Fibroblast of the conjunctiva (primary cell): ENCODE results near the gene ZBTB7C.

Experiments
- DNase-seq: peaks from one replicate; pipeline ENCODE4 v3.0.0-alpha.2; 2010; ENCODE audit warnings: low read depth

The ZBTB7C gene

GRCh38 chr18:48137374-48138081 is 271.7 kb downstream of the ZBTB7C start:
- no peak for DNase-seq

GRCh38 chr18:48136827-48137373 is 272.3 kb downstream of the ZBTB7C start:
- no peak for DNase-seq

GRCh38 chr18:48136051-48136826 is 272.9 kb downstream of the ZBTB7C start:
- no peak for DNase-seq

GRCh38 chr18:48135436-48135966 is 273.7 kb downstream of the ZBTB7C start:
- no peak for DNase-seq

GRCh38 chr18:48134609-48135008 is 274.6 kb downstream of the ZBTB7C start:
- no peak for DNase-seq

GRCh38 chr18:48133671-48134251 is 275.4 kb downstream of the ZBTB7C start:
- DNase-seq = no peak

- no peak for DNase-seq
These were observed 276.2 kb downstream of the ZBTB7C start for GRCh38 chr18:48132797-48133655.

GRCh38 chr18:48131042-48131441 is 278.1 kb downstream of the ZBTB7C start:
- DNase-seq = no peak

GRCh38 chr18:48129621-48130082 is 279.5 kb downstream of the ZBTB7C start:
- DNase-seq = no peak

GRCh38 chr18:48127606-48128005 is 281.6 kb downstream of the ZBTB7C start:
- DNase-seq = no peak

GRCh38 chr18:48126240-48126639 is 282.9 kb downstream of the ZBTB7C start:
- DNase-seq = no peak

- no peak for DNase-seq
These were observed 283.5 kb downstream of the ZBTB7C start for GRCh38 chr18:48125724-48126123.

- DNase-seq = no peak
These were observed 284.1 kb downstream of the ZBTB7C start for GRCh38 chr18:48124857-48125626.

GRCh38 chr18:48123941-48124340 is 285.2 kb downstream of the ZBTB7C start:
- no peak for DNase-seq

GRCh38 chr18:48123324-48123723 is 285.9 kb downstream of the ZBTB7C start:
- no peak for DNase-seq

- DNase-seq = no peak
These were observed 286.4 kb downstream of the ZBTB7C start for GRCh38 chr18:48122816-48123215.

GRCh38 chr18:48122376-48122775 is 286.8 kb downstream of the ZBTB7C start:
- no peak for DNase-seq

- no peak for DNase-seq
These were observed 287.4 kb downstream of the ZBTB7C start for GRCh38 chr18:48121752-48122151.

- DNase-seq = no peak
These were observed 290.0 kb downstream of the ZBTB7C start for GRCh38 chr18:48119204-48119603.

- no peak for DNase-seq
These were observed 292.1 kb downstream of the ZBTB7C start for GRCh38 chr18:48116873-48117630.
